HUES6 (cell line): ENCODE results near the gene PLXNB1.

Source experiments
- H3K27ac ChIP-seq: 2 replicates; pipeline ENCODE4 v1.7.0; 2013; ENCODE audit warnings: low read depth, mild to moderate bottlenecking, low read length, inconsistent platforms
- H3K27me3 ChIP-seq: 2 replicates; pipeline ENCODE4 v1.6.1; 2013; ENCODE audit warnings: low read length; ENCODE audit not compliant: control insufficient read depth, insufficient read depth
- H3K36me3 ChIP-seq: 2 replicates; pipeline ENCODE4 v1.6.1; 2013; ENCODE audit warnings: low read length; ENCODE audit not compliant: control insufficient read depth, insufficient read depth
- H3K4me1 ChIP-seq: 2 replicates; pipeline ENCODE4 v1.6.1; 2013; ENCODE audit warnings: low read length; ENCODE audit not compliant: control insufficient read depth, insufficient read depth
- H3K4me3 ChIP-seq: 2 replicates; pipeline ENCODE4 v1.5.1; 2013; ENCODE audit warnings: low read depth, low read length
- H3K9ac ChIP-seq: one replicate; pipeline ENCODE4 v1.6.1; 2013; ENCODE audit warnings: mild to moderate bottlenecking, low read length
- H3K9me3 ChIP-seq: 2 replicates; pipeline ENCODE4 v1.6.1; 2013; ENCODE audit warnings: low read depth, low read length; ENCODE audit not compliant: control insufficient read depth, insufficient read depth

PLXNB1 gene

GRCh38 chr3:48423883-48424695, 5.8 kb downstream of the PLXNB1 start:
- H3K36me3 ChIP-seq: peaks cover 60% of the 10 kb centered on the region
- no peak overlapping the region for H3K9ac ChIP-seq
- H3K27me3 ChIP-seq: no peaks in the 10 kb centered on the region
- no peaks in the 10 kb centered on the region for H3K9me3 ChIP-seq
- H3K4me1 ChIP-seq: peaks cover 28% of the 10 kb centered on the region
- no peak overlapping the region for H3K4me3 ChIP-seq
- H3K27ac ChIP-seq: no peak overlapping the region; the same call in 1 of the 2 replicates

GRCh38 chr3:48423241-48423882, 6.5 kb downstream of the PLXNB1 start:
- Histone ChIP-seq H3K9me3 (no peaks in the 10 kb centered on the region), H3K36me3 (peaks cover 67% of the 10 kb centered on the region), H3K27ac (no peak overlapping the region), H3K4me1 (peaks cover 28% of the 10 kb centered on the region), H3K9ac (no peak overlapping the region), H3K27me3 (no peaks in the 10 kb centered on the region), H3K4me3 (no peak overlapping the region)

- Histone ChIP-seq H3K27me3 (no peaks in the 10 kb centered on the region), H3K4me1 (peaks cover 22% of the 10 kb centered on the region), H3K36me3 (peaks cover 74% of the 10 kb centered on the region), H3K9me3 (no peaks in the 10 kb centered on the region), H3K9ac (no peak overlapping the region), H3K4me3 (no peak overlapping the region), H3K27ac (no peak overlapping the region)
These were observed 7.2 kb downstream of the PLXNB1 start for GRCh38 chr3:48422681-48423080.

- Histone ChIP-seq H3K9ac (no peak overlapping the region), H3K4me3 (no peak overlapping the region), H3K9me3 (no peaks in the 10 kb centered on the region), H3K36me3 (peaks cover 78% of the 10 kb centered on the region), H3K27me3 (no peaks in the 10 kb centered on the region), H3K27ac (no peak overlapping the region), H3K4me1 (peaks cover 18% of the 10 kb centered on the region)
These were observed 7.6 kb downstream of the PLXNB1 start for GRCh38 chr3:48422272-48422671.

- Histone ChIP-seq H3K4me3 (no peak overlapping the region), H3K27me3 (no peaks in the 10 kb centered on the region), H3K9ac (no peak overlapping the region), H3K27ac (no peak overlapping the region), H3K4me1 (peaks cover 10% of the 10 kb centered on the region; the same call in 1 of the 2 replicates), H3K36me3 (peaks cover 92% of the 10 kb centered on the region), H3K9me3 (no peaks in the 10 kb centered on the region)
These were observed 9.3 kb downstream of the PLXNB1 start for GRCh38 chr3:48420561-48420960.

- no peak overlapping the region for H3K4me3 ChIP-seq
- H3K4me1 ChIP-seq: peaks cover under 1% of the 10 kb centered on the region; the same call in 1 of the 2 replicates
- no peaks in the 10 kb centered on the region for H3K9me3 ChIP-seq
- H3K36me3 ChIP-seq: peaks cover 97% of the 10 kb centered on the region
- no peaks in the 10 kb centered on the region for H3K27me3 ChIP-seq
- H3K27ac ChIP-seq: no peak overlapping the region
- no peak overlapping the region for H3K9ac ChIP-seq
These were observed 10.3 kb downstream of the PLXNB1 start for GRCh38 chr3:48419597-48419996.

- no peaks in the 10 kb centered on the region; the same call in 1 of the 2 replicates for H3K4me1 ChIP-seq
- H3K4me3 ChIP-seq: no peak overlapping the region
- H3K36me3 ChIP-seq: peaks cover 98% of the 10 kb centered on the region
- no peak overlapping the region for H3K27ac ChIP-seq
- H3K27me3 ChIP-seq: no peaks in the 10 kb centered on the region
- H3K9ac ChIP-seq: peak overlapping the region; percentile 27
- no peaks in the 10 kb centered on the region for H3K9me3 ChIP-seq
These were observed 10.7 kb downstream of the PLXNB1 start for GRCh38 chr3:48419149-48419548.

- no peak overlapping the region for H3K27ac ChIP-seq
- peaks cover 98% of the 10 kb centered on the region for H3K36me3 ChIP-seq
- H3K4me3 ChIP-seq: no peak overlapping the region
- H3K27me3 ChIP-seq: no peaks in the 10 kb centered on the region
- no peak overlapping the region for H3K9ac ChIP-seq
- H3K9me3 ChIP-seq: no peaks in the 10 kb centered on the region
- H3K4me1 ChIP-seq: no peaks in the 10 kb centered on the region
These were observed 11.2 kb downstream of the PLXNB1 start for GRCh38 chr3:48418651-48419050.

GRCh38 chr3:48418140-48418539, 11.7 kb downstream of the PLXNB1 start:
- no peaks in the 10 kb centered on the region for H3K9me3 ChIP-seq

GRCh38 chr3:48417529-48418108, 12.3 kb downstream of the PLXNB1 start:
- Histone ChIP-seq H3K9me3 (no peaks in the 10 kb centered on the region), H3K4me3 (no peak overlapping the region), H3K36me3 (peaks cover 98% of the 10 kb centered on the region), H3K9ac (no peak overlapping the region), H3K27me3 (no peaks in the 10 kb centered on the region), H3K27ac (no peak overlapping the region), H3K4me1 (no peaks in the 10 kb centered on the region)

More at GRCh38 chr3:48418140-48418539, 11.7 kb downstream of the PLXNB1 start:
- Histone ChIP-seq H3K27ac (no peak overlapping the region), H3K9ac (no peak overlapping the region), H3K36me3 (peaks cover 98% of the 10 kb centered on the region), H3K27me3 (no peaks in the 10 kb centered on the region), H3K4me3 (no peak overlapping the region), H3K4me1 (no peaks in the 10 kb centered on the region)

- no peak overlapping the region for H3K4me3 ChIP-seq
- no peak overlapping the region for H3K9ac ChIP-seq
- no peaks in the 10 kb centered on the region for H3K9me3 ChIP-seq
- H3K4me1 ChIP-seq: no peaks in the 10 kb centered on the region
- no peaks in the 10 kb centered on the region for H3K27me3 ChIP-seq
- no peak overlapping the region for H3K27ac ChIP-seq
- peaks cover 100% of the 10 kb centered on the region for H3K36me3 ChIP-seq
These were observed 13.3 kb downstream of the PLXNB1 start for GRCh38 chr3:48416546-48416945.
